DOHH2 (cell line): ENCODE results near the gene SENP3.

Experiments
- H3F3A ChIP-seq: fragments of 200-600 bp; sonication (generic), shearing (Covaris generic); 2 replicates; pipeline ENCODE4 v1.6.0; 2016; ENCODE audit warnings: antibody characterized with exemption, mild to moderate bottlenecking; ENCODE audit not compliant: control insufficient read depth, insufficient read depth
- H3K27ac ChIP-seq: fragments of 200-600 bp; sonication (generic); 2 replicates; pipeline ENCODE4 v1.5.1; 2014; ENCODE audit warnings: low read depth, mild to moderate bottlenecking, low read length, moderate library complexity
- H3K27me3 ChIP-seq: fragments of 200-600 bp; sonication (generic); 2 replicates; pipeline ENCODE4 v1.6.1; 2014; ENCODE audit warnings: mild to moderate bottlenecking, low read length, mixed read lengths; ENCODE audit not compliant: control insufficient read depth
- H3K36me3 ChIP-seq: fragments of 200-600 bp; sonication (generic); 2 replicates; pipeline ENCODE4 v1.6.1; 2014; ENCODE audit warnings: mild to moderate bottlenecking, low read length, moderate library complexity, mixed read lengths; ENCODE audit not compliant: control insufficient read depth
- H3K4me1 ChIP-seq: fragments of 200-600 bp; sonication (generic); 2 replicates; pipeline ENCODE4 v1.6.1; 2014; ENCODE audit warnings: mild to moderate bottlenecking, low read length, mixed read lengths; ENCODE audit not compliant: control insufficient read depth
- H3K4me2 ChIP-seq: fragments of 200-600 bp; sonication (generic); 2 replicates; pipeline ENCODE4 v1.6.0; 2014; ENCODE audit warnings: mild to moderate bottlenecking, low read length, moderate library complexity
- H3K4me3 ChIP-seq: fragments of 200-600 bp; sonication (generic); 2 replicates; pipeline ENCODE4 v1.5.1; 2014; ENCODE audit warnings: mild to moderate bottlenecking, low read length, mixed read lengths
- H3K79me2 ChIP-seq: fragments of 200-600 bp; sonication (generic); 2 replicates; pipeline ENCODE4 v1.6.1; 2014; ENCODE audit warnings: mild to moderate bottlenecking, low read length, mixed read lengths; ENCODE audit not compliant: control insufficient read depth
- H3K9me2 ChIP-seq: fragments of 200-600 bp; sonication (generic); replicated peaks from 2 replicates; pipeline ENCODE4 v1.6.1; 2014; ENCODE audit warnings: mild to moderate bottlenecking, low read length, mixed read lengths; ENCODE audit not compliant: control insufficient read depth
- H3K9me3 ChIP-seq: fragments of 200-600 bp; sonication (generic); 2 replicates; pipeline ENCODE4 v1.6.1; 2014; ENCODE audit warnings: antibody characterized with exemption, low read length, mixed read lengths; ENCODE audit not compliant: control insufficient read depth, insufficient read depth
- H4K20me1 ChIP-seq: fragments of 200-600 bp; sonication (generic); 2 replicates; pipeline ENCODE4 v1.6.0; 2014; ENCODE audit warnings: low read depth, mild to moderate bottlenecking, antibody characterized with exemption, low read length, moderate library complexity; ENCODE audit not compliant: control insufficient read depth, insufficient read depth
- EZH2phosphoT487 ChIP-seq: fragments of 200-600 bp; sonication (generic); IDR thresholded peaks from 2 replicates; pipeline ENCODE4 v1.6.1; 2017; ENCODE audit warnings: borderline replicate concordance, mild to moderate bottlenecking, antibody characterized with exemption, low read length, moderate library complexity, mixed read lengths
- TF ChIP-seq, protein P1 (sequence below): fragments of 200-600 bp; sonication (generic); IDR thresholded peaks from one replicate; pipeline ENCODE4 v1.5.1; 2014; ENCODE audit warnings: antibody characterized with exemption, mild to moderate bottlenecking, low read depth, low read length; ENCODE audit not compliant: poor library complexity, severe bottlenecking

SENP3 gene

DNA sequence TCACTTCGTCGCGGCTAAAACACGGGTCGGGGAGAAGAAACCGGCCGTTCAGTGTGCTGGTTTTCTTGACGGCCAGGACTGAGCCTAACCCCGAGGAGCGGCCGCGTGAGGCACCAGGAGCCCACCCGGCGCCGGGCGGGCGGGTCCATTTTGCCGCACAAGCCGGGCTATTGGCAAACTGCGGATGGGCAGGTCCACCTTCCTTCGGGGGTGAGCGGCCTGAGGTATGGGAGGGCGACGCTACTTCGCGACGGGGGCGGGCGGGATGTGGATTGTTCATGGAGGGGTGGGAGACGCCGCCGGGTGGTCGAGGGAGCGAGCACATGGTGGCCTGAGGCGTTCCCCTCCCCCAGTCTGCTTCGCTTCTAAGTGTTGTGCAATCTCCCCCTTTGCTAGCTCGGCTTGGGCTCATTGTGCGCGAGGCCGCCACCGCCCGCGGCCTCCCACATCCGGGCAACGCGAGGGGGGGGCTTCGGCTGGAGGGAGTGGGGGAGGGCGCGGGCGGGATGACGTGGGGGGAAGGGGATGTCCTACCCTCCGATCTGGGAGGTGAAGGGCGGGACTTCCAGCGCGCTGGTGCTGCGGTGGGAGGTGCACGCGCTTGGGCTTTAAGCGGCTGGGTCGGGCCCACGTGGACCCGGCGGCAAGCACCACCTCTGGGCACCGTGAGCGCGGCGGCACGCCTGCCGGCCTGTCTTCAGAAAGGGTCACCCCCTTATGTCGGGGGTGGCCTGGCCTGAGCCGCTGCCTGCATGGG, 11.8 kb downstream of the SENP3 start:
- H3K9me2 ChIP-seq, result no peaks in the 10 kb centered on the region
- peaks cover 91% of the 10 kb centered on the region for H3K36me3 ChIP-seq
- peaks cover 70% of the 10 kb centered on the region for H3F3A ChIP-seq
- H3K4me3 ChIP-seq, result peak overlapping the region; percentile 91
- H3K9me3 ChIP-seq, result no peaks in the 10 kb centered on the region
- H3K27me3 ChIP-seq, result no peaks in the 10 kb centered on the region
- H3K4me1 ChIP-seq, result peaks cover 64% of the 10 kb centered on the region
- H3K4me2 ChIP-seq, result peak overlapping the region; percentile 98
- peaks cover 31% of the 10 kb centered on the region for H4K20me1 ChIP-seq
- peak overlapping the region; percentile 92 for H3K27ac ChIP-seq
- TF ChIP-seq, protein P1, sequence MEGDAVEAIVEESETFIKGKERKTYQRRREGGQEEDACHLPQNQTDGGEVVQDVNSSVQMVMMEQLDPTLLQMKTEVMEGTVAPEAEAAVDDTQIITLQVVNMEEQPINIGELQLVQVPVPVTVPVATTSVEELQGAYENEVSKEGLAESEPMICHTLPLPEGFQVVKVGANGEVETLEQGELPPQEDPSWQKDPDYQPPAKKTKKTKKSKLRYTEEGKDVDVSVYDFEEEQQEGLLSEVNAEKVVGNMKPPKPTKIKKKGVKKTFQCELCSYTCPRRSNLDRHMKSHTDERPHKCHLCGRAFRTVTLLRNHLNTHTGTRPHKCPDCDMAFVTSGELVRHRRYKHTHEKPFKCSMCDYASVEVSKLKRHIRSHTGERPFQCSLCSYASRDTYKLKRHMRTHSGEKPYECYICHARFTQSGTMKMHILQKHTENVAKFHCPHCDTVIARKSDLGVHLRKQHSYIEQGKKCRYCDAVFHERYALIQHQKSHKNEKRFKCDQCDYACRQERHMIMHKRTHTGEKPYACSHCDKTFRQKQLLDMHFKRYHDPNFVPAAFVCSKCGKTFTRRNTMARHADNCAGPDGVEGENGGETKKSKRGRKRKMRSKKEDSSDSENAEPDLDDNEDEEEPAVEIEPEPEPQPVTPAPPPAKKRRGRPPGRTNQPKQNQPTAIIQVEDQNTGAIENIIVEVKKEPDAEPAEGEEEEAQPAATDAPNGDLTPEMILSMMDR, result no peak
- no peak for TF ChIP-seq EZH2phosphoT487
- H3K79me2 ChIP-seq, result peaks cover 55% of the 10 kb centered on the region

DNA sequence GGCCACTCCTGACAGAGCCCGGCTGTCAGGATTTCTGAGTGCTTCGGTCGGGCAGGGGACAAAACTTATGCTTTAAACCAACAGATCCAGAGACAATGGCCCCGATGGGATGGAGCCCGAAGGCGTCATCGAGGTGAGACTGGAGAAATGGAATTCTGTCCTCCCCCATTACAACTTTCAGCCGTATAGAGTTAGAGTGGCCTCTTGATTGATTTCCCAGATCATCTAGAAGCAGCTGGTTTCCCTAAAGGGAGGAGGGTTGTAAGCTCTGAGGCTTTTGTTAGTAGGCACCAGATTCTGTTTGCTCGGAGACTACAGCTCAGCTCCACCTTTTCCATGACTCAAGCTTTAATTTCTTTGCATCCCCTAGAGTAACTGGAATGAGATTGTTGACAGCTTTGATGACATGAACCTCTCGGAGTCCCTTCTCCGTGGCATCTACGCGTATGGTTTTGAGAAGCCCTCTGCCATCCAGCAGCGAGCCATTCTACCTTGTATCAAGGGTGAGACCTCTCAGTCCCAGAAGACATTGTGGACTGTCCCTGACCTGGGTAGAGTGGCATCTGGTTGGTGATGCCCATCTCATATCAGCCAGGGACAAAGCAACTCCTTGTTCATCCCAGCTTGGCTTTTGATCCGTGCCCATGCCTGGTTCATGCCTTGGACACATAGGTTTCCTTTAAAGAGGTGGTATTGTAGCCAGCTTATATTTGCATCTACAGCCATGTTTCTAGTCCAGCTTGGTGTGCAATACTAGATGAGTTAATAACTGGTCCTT, 12.6 kb downstream of the SENP3 start:
- Histone ChIP-seq H3K4me2 (peak overlapping the region; percentile 98), H3K36me3 (peaks cover 92% of the 10 kb centered on the region), H4K20me1 (peaks cover 31% of the 10 kb centered on the region), H3K27me3 (no peaks in the 10 kb centered on the region), H3K9me2 (no peaks in the 10 kb centered on the region), H3K27ac (peak overlapping the region; percentile 92), H3K9me3 (no peaks in the 10 kb centered on the region), H3K4me1 (peaks cover 73% of the 10 kb centered on the region), H3K79me2 (peaks cover 51% of the 10 kb centered on the region), H3K4me3 (peak overlapping the region; percentile 91), H3F3A (peaks cover 79% of the 10 kb centered on the region)
- no peak for TF ChIP-seq EZH2phosphoT487
- TF ChIP-seq, protein P1, result no peak

DNA sequence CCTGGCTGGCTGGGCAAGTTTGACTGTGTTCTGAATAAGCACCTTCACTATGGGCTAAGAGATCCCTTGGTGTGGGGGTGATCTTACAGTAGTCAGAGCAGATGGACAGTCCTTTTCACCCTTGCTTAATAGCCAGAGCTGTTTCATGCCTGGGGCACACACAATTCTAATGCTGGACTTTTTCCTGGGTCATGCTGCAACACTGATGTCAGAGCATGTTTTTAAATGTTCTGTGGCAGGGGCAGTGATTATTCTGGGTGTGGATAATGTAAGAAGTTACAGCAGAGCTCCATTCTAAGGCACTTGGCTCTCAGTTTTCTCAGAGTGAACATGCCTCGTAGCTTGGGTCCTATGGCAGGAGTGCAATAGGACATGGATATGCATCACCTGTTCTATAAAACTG, 13.8 kb downstream of the SENP3 start:
- no peaks in the 10 kb centered on the region for H3K9me2 ChIP-seq
- peak overlapping the region; percentile 34 for H3K27ac ChIP-seq
- H3K9me3 ChIP-seq, result no peaks in the 10 kb centered on the region
- H3K4me3 ChIP-seq, result peak overlapping the region; percentile 91; the same call in 1 of the 2 replicates
- H3K36me3 ChIP-seq, result peaks cover 92% of the 10 kb centered on the region
- peaks cover 49% of the 10 kb centered on the region for H3K79me2 ChIP-seq
- H3K4me2 ChIP-seq, result peak overlapping the region; percentile 98
- TF ChIP-seq, protein P1, result no peak
- TF ChIP-seq EZH2phosphoT487, result no peak
- peaks cover 81% of the 10 kb centered on the region for H3F3A ChIP-seq
- peaks cover 31% of the 10 kb centered on the region for H4K20me1 ChIP-seq
- peaks cover 76% of the 10 kb centered on the region for H3K4me1 ChIP-seq
- H3K27me3 ChIP-seq, result no peaks in the 10 kb centered on the region
